Stimulated activated naive CD8-positive, alpha-beta T cell treated with anti-CD3 and anti-CD28 coated beads, Interleukin-15, Interleukin-2, amounts not matched to agents 100 ng/mL and 50 ng/mL, for 24 hours (primary cell): Measurements from ENCODE around the gene NPY4R.
"Not testable (repeated sequence)": the region's sequence is repeated elsewhere in the genome, so short reads cannot be mapped to it uniquely, and the experiment has no call there.

Experiments
- H3K27ac Mint-ChIP-seq: one replicate; pipeline ENCODE4 v1.8.0; 2021; ENCODE audit warnings: mild to moderate bottlenecking, mixed read lengths
- H3K27me3 Mint-ChIP-seq: one replicate; pipeline ENCODE4 v1.8.0; 2021; ENCODE audit warnings: mixed read lengths
- H3K36me3 Mint-ChIP-seq: one replicate; pipeline ENCODE4 v1.8.0; 2021; ENCODE audit warnings: low read depth, mixed read lengths
- H3K4me1 Mint-ChIP-seq: one replicate; pipeline ENCODE4 v1.8.0; 2021; ENCODE audit warnings: low read depth, mixed read lengths
- H3K4me3 Mint-ChIP-seq: one replicate; pipeline ENCODE4 v1.8.0; 2021; ENCODE audit warnings: mild to moderate bottlenecking, mixed read lengths
- H3K9me3 Mint-ChIP-seq: one replicate; pipeline ENCODE4 v1.8.0; 2021; ENCODE audit warnings: mixed read lengths

NPY4R gene

GRCh38 chr10:46419570-46420379 lies 46.0 kb downstream of the NPY4R start:
- H3K4me3 Mint-ChIP-seq, H3K4me1 Mint-ChIP-seq, H3K27me3 Mint-ChIP-seq, H3K27ac Mint-ChIP-seq, H3K36me3 Mint-ChIP-seq, H3K9me3 Mint-ChIP-seq: not testable (repeated sequence)

- H3K27me3 Mint-ChIP-seq, H3K4me1 Mint-ChIP-seq, H3K36me3 Mint-ChIP-seq, H3K27ac Mint-ChIP-seq, H3K4me3 Mint-ChIP-seq, H3K9me3 Mint-ChIP-seq: not testable (repeated sequence)
Observed at GRCh38 chr10:46418283-46418682, 47.5 kb downstream of the NPY4R start.

GRCh38 chr10:46415291-46415690 lies 50.5 kb downstream of the NPY4R start:
- H3K27ac Mint-ChIP-seq, H3K36me3 Mint-ChIP-seq, H3K9me3 Mint-ChIP-seq, H3K4me1 Mint-ChIP-seq, H3K27me3 Mint-ChIP-seq, H3K4me3 Mint-ChIP-seq: not testable (repeated sequence)

- H3K27me3 Mint-ChIP-seq, H3K4me1 Mint-ChIP-seq, H3K4me3 Mint-ChIP-seq, H3K36me3 Mint-ChIP-seq, H3K9me3 Mint-ChIP-seq, H3K27ac Mint-ChIP-seq: not testable (repeated sequence)
Observed at GRCh38 chr10:46412665-46413064, 53.1 kb downstream of the NPY4R start.

- not testable (repeated sequence) for H3K4me1 Mint-ChIP-seq, H3K27ac Mint-ChIP-seq, H3K4me3 Mint-ChIP-seq, H3K27me3 Mint-ChIP-seq, H3K36me3 Mint-ChIP-seq, H3K9me3 Mint-ChIP-seq
Observed at GRCh38 chr10:46411123-46411522, 54.6 kb downstream of the NPY4R start.
